Measurements from ENCODE around the gene CCDC81. TPM values are rescaled to one million over a fixed set of nuclear protein-coding genes. Genes with fewer than 3 reads are reported as not detected.

Gene CCDC81
- total and polyA plus RNA-seq, 2 of the 13 experiments (the other 11 are each of a cell fraction or from before 2014, with no cell fraction given): 0.15 to 0.22 TPM

- TF ChIP-seq ZSCAN25 (CRISPR knock-in tag; IDR thresholded peaks at IDR 0.05) (no peak), MAFF (IDR thresholded peaks at IDR 0.05; ENCODE audit: low read depth, low read length) (no peak), BORCS8-MEF2B (CRISPR knock-in tag; IDR thresholded peaks at IDR 0.05) (no peak), IKZF4 (CRISPR knock-in tag; IDR thresholded peaks at IDR 0.05; ENCODE audit: borderline replicate concordance, low read depth, not compliant biosample characterization) (no peak), ATF1 (CRISPR knock-in tag; IDR thresholded peaks at IDR 0.05) (no peak)
These were observed 33.3 kb upstream of the CCDC81 start (continued) for GRCh38 chr11:86341382-86341781.

DNA sequence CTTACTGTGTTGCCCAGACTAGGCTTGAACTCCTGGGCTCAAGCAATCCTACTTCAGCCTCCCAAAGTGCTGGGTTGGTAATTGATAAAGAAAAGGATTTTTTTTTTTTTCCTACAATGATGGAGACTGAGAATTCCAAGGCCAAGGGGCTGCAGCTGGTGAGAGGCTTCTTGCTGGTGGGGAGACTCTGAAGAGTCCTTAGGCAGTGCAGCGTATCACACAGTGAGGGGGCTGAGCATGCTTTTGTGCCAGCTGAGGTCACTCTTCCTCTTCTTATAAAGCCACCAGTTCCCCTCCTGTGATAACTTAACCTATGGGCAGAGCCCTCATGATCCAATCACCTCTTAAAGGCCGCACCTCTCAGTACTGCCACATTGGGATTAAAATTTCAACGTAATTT is 28.2 kb upstream of the CCDC81 start:
- in situ Hi-C loops (cut with HindIII; ENCODE audit: extremely low pct_ligation_motif_present, low pct_unique_long_range_greater_than_20kb) (no loop called here), intact Hi-C loops (cut with micrococcal nuclease; ENCODE audit: unreplicated experiment) (no loop called here)
- no peak overlapping the region for H3K9ac ChIP-seq (ENCODE audit: insufficient read depth, low read depth, low read length)
- H3K27ac ChIP-seq (ENCODE audit: extremely low read length, insufficient read depth, low read length): no peak overlapping the region
- no TSS peak for BruUV-seq (replicated peaks)
- ATAC-seq: no peak
- WGBS (ENCODE audit: low lambda C conversion rate): 100% methylated on average over 2 of the region's 3 CpGs
- H3K9me3 ChIP-seq (ENCODE audit: low read length): no peaks in the 10 kb centered on the region
- no peaks in the 10 kb centered on the region for H3K27me3 ChIP-seq (ENCODE audit: control insufficient read depth in 1 of 2, insufficient read depth in 2 of 2, low read length in 2 of 2)
- no peaks in the 10 kb centered on the region for H3K4me1 ChIP-seq (ENCODE audit: insufficient read depth, low read length)
- no peaks in the 10 kb centered on the region for H4K20me1 ChIP-seq (ENCODE audit: insufficient read depth, low read length)
- ChIA-PET CTCF (ENCODE audit: low intra/inter-chr PET ratio, low total read pairs) (no interaction called here), POLR2A (no interaction called here)
- H2AFZ ChIP-seq (ENCODE audit: low read length): no peak overlapping the region
- FAIRE-seq: no peak
- H3K79me2 ChIP-seq (ENCODE audit: insufficient read depth, low read length): no peaks in the 10 kb centered on the region
- no peak overlapping the region for H3K4me2 ChIP-seq (ENCODE audit: low read depth, low read length)
- H3K4me3 ChIP-seq (replicated peaks in 1 of 3; ENCODE audit: insufficient read depth in 1 of 3, low read depth in 2 of 3, low read length in 3 of 3): no peak overlapping the region
- H3K36me3 ChIP-seq (replicated peaks in 1 of 2; ENCODE audit: control insufficient read depth in 1 of 2, insufficient read depth in 2 of 2, low read length in 2 of 2): peaks cover 3 to 8% of the 10 kb centered on the region in 2 experiments; a peak in 2 of 5 replicates
- no peak for DNase-seq (ENCODE audit: low spot score)
- no peak for TF ChIP-seq SIX1 (CRISPR knock-in tag; IDR thresholded peaks at IDR 0.05; ENCODE audit: borderline replicate concordance)
- TF ChIP-seq HNRNPUL1 (IDR thresholded peaks at IDR 0.05; ENCODE audit: low read depth, low read length): no peak
- no peak for TF ChIP-seq CENPX (CRISPR knock-in tag; IDR thresholded peaks at IDR 0.05)
- no peak for TF ChIP-seq ZNF124 (CRISPR knock-in tag; IDR thresholded peaks at IDR 0.05)
- TF ChIP-seq SIX4 (CRISPR knock-in tag; IDR thresholded peaks at IDR 0.05): no peak
- no peak for TF ChIP-seq MXD4 (CRISPR knock-in tag; IDR thresholded peaks at IDR 0.05)
- no peak for TF ChIP-seq SMARCC2 (IDR thresholded peaks at IDR 0.05)
- no peak for TF ChIP-seq MLX (CRISPR knock-in tag; IDR thresholded peaks at IDR 0.05)
- TF ChIP-seq POLR2AphosphoS5 (IDR thresholded peaks at IDR 0.05; ENCODE audit: low read depth, low read length): no peak
- TF ChIP-seq ZNF296 (CRISPR knock-in tag; conservative IDR thresholded peaks at IDR 0.05): no peak
- TF ChIP-seq ZNF274 (CRISPR knock-in tag; IDR thresholded peaks at IDR 0.05): no peak
- no peak for TF ChIP-seq UBTF (CRISPR knock-in tag; IDR thresholded peaks at IDR 0.05)
- no peak for TF ChIP-seq POLR2A (IDR thresholded peaks at IDR 0.05; ENCODE audit: insufficient read depth in 1 of 2, low read depth in 2 of 2, low read length in 2 of 2)
- no peak for TF ChIP-seq TFAP4 (IDR thresholded peaks at IDR 0.05; ENCODE audit: borderline replicate concordance, low read depth)
- TF ChIP-seq RBFOX2 (IDR thresholded peaks at IDR 0.05; ENCODE audit: low read depth, low read length): no peak
- TF ChIP-seq ZIK1 (CRISPR knock-in tag; IDR thresholded peaks at IDR 0.05; ENCODE audit: borderline replicate concordance, low read depth): no peak
- no peak for TF ChIP-seq MEIS2 (CRISPR knock-in tag; IDR thresholded peaks at IDR 0.05)
- TF ChIP-seq HBP1 (CRISPR knock-in tag; IDR thresholded peaks at IDR 0.05; ENCODE audit: low read depth): no peak
